Measurements from ENCODE around the gene MPEG1. TPM values are rescaled to one million over a fixed set of nuclear protein-coding genes. Genes with fewer than 3 reads are reported as not detected.

MPEG1 gene
- total RNA-seq, 4 donors from 2014 or later = 28.3 to 80.5 (median 52.4) TPM

DNA sequence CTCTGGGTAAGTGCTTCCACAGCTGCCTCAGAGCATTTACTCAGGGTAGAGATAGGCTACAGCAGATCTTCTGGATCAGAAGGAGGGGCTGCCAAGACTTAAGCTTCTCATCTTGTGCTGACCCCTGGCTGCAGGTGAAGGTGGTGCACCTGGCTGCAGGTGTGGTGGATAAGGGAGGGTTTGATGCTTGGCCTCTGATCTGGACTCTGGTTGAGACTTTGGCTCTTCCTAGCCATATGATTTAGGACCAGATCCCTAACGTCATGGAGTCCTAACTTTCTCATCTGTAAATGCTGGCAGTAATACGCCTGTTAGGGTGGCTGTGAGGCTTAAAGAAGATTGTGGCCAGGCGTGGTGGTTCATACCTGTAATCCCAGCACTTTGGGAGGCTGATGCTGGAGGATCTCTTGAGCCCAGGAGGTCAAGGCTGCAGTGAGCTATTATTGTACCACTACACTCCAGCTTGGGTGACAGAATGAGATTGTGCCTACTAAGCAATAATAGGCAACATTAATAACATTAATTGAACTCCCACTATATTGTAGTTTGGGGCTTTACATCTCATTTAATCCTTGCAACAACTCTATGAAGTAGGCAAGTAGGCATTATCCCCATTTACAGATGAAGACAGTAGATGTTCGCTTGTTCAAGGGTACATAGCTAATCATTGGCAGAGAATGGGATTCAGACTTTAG, 30.1 kb downstream of the MPEG1 start:
- TF ChIP-seq CTCF (IDR thresholded peaks at IDR 0.05; ENCODE audit: low read depth) = no peak

DNA sequence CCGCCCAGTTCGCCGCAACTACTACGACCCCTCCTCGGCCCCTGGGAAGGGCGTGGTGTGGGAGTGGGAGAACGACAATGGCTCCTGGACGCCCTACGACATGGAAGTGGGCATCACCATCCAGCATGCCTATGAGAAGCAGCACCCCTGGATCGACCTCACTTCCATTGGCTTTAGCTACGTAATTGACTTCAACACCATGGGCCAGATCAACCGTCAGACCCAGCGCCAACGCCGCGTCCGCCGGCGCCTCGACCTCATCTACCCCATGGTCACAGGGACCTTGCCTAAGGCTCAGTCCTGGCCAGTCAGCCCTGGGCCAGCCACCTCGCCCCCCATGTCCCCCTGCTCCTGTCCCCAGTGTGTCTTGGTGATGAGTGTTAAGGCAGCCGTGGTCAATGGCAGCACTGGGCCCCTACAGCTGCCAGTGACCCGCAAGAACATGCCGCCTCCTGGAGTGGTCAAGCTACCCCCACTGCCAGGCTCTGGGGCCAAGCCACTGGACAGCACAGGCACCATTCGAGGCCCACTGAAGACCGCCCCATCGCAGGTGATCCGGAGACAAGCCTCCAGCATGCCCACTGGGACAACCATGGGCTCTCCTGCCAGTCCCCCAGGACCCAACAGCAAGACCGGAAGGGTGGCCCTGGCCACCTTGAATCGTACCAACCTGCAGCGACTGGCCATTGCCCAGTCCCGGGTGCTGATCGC, 30.8 kb downstream of the MPEG1 start:
- TF ChIP-seq CTCF (IDR thresholded peaks at IDR 0.05; ENCODE audit: low read depth) = no peak

DNA sequence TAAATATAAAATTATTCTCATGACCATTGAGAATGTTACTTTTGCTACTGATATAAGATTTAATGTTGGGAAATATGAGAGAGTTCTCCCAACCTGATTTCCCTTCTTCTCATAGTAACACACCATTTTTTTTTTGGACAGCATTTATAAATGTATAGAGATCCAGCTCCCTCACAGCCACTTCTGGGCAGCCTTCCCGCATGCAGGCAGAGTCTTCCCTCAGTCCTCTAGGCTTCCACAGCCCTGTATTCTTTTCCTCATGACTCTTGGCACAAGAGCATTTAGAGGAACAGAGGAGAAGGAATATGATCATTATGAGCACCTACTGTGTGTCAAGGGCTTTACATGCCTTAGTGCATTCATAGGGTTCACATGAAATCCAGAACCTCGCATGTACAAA, 31.8 kb downstream of the MPEG1 start:
- no peak for TF ChIP-seq CTCF (IDR thresholded peaks at IDR 0.05; ENCODE audit: low read depth)

DNA sequence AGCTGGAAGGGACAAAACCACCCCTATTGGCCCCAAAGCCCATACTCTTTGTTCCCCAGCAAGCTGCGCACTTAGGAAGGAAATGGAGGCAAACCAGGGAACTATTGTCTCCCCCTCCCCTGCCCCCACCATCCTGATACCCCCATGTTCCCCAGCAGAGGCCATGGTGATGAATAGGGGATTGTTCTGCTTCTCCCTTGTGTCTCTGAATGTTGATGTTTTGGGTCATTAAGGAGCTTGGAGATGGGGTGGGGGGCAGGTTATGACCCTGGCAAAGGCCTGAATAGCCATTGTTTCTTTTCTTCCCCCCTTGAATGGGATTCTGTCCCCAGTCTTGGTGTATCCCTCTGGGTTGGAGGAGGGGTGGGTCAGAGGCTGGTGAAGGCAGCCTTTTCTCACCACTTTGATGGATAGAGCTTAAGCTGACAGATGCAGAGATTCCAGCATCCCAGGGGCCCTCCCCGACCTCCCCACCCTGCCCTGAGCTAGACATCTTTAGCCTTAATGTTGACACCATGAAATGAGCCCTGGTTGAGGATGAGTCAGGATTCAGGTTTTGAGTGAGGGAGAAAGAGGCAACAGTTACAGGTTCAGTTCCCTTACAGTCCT, 32.5 kb downstream of the MPEG1 start:
- TF ChIP-seq CTCF (IDR thresholded peaks at IDR 0.05; ENCODE audit: low read depth) = no peak

GRCh38 chr11:59179121-59179520, 33.6 kb downstream of the MPEG1 start:
- TF ChIP-seq CTCF (IDR thresholded peaks at IDR 0.05; ENCODE audit: low read depth) = no peak

DNA sequence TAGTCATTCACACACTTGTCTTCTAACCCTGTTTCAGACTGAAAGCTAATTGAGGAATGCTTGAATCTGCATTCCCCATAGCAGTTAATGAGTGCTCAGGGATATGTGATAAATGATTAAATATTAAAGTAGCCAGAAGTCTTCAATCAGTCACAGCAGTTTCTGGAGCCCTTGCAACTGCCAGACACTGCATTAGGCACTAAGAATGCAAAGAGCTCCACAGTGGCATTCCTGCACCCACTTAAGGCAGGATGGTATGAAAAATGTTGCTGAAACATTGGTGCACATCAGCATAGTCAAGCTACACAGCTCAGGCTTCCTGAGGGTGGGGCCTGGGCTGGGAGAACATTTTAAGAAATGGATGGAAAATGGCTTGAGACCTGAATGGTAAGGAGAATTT, 34.3 kb downstream of the MPEG1 start:
- no peak for TF ChIP-seq CTCF (IDR thresholded peaks at IDR 0.05; ENCODE audit: low read depth)

DNA sequence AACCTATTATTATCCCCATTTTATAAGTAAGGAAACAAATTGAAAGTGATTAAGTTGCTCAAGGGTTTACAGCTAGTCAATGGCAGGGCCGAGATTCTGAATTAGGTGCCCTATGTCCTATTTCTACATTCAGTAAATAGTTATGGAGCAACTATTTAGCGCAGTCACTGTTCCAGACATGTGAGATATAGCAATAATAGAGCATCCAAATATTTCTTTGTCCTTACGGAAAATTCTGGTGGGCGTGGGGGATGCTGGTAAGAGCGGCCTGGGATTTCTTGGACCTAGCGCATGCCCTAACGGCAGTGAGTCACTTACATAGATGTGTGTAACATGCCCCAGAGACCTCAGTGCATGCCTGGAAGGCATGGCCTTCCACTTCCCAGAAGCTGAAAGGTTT, 36.4 kb downstream of the MPEG1 start:
- TF ChIP-seq CTCF (IDR thresholded peaks at IDR 0.05; ENCODE audit: low read depth) = no peak
